DOHH2 (cell line): ENCODE data around the gene CRY1.

Experiments
- H3F3A ChIP-seq: fragments of 200-600 bp; sonication (generic), shearing (Covaris generic); 2 replicates; pipeline ENCODE4 v1.6.0; 2016; ENCODE audit warnings: antibody characterized with exemption, mild to moderate bottlenecking; ENCODE audit not compliant: control insufficient read depth, insufficient read depth
- H3K27ac ChIP-seq: fragments of 200-600 bp; sonication (generic); 2 replicates; pipeline ENCODE4 v1.5.1; 2014; ENCODE audit warnings: low read depth, mild to moderate bottlenecking, low read length, moderate library complexity
- H3K27me3 ChIP-seq: fragments of 200-600 bp; sonication (generic); 2 replicates; pipeline ENCODE4 v1.6.1; 2014; ENCODE audit warnings: mild to moderate bottlenecking, low read length, mixed read lengths; ENCODE audit not compliant: control insufficient read depth
- H3K36me3 ChIP-seq: fragments of 200-600 bp; sonication (generic); 2 replicates; pipeline ENCODE4 v1.6.1; 2014; ENCODE audit warnings: mild to moderate bottlenecking, low read length, moderate library complexity, mixed read lengths; ENCODE audit not compliant: control insufficient read depth
- H3K4me1 ChIP-seq: fragments of 200-600 bp; sonication (generic); 2 replicates; pipeline ENCODE4 v1.6.1; 2014; ENCODE audit warnings: mild to moderate bottlenecking, low read length, mixed read lengths; ENCODE audit not compliant: control insufficient read depth
- H3K4me2 ChIP-seq: fragments of 200-600 bp; sonication (generic); 2 replicates; pipeline ENCODE4 v1.6.0; 2014; ENCODE audit warnings: mild to moderate bottlenecking, low read length, moderate library complexity
- H3K4me3 ChIP-seq: fragments of 200-600 bp; sonication (generic); 2 replicates; pipeline ENCODE4 v1.5.1; 2014; ENCODE audit warnings: mild to moderate bottlenecking, low read length, mixed read lengths
- H3K79me2 ChIP-seq: fragments of 200-600 bp; sonication (generic); 2 replicates; pipeline ENCODE4 v1.6.1; 2014; ENCODE audit warnings: mild to moderate bottlenecking, low read length, mixed read lengths; ENCODE audit not compliant: control insufficient read depth
- H3K9me2 ChIP-seq: fragments of 200-600 bp; sonication (generic); replicated peaks from 2 replicates; pipeline ENCODE4 v1.6.1; 2014; ENCODE audit warnings: mild to moderate bottlenecking, low read length, mixed read lengths; ENCODE audit not compliant: control insufficient read depth
- H3K9me3 ChIP-seq: fragments of 200-600 bp; sonication (generic); 2 replicates; pipeline ENCODE4 v1.6.1; 2014; ENCODE audit warnings: antibody characterized with exemption, low read length, mixed read lengths; ENCODE audit not compliant: control insufficient read depth, insufficient read depth
- H4K20me1 ChIP-seq: fragments of 200-600 bp; sonication (generic); 2 replicates; pipeline ENCODE4 v1.6.0; 2014; ENCODE audit warnings: low read depth, mild to moderate bottlenecking, antibody characterized with exemption, low read length, moderate library complexity; ENCODE audit not compliant: control insufficient read depth, insufficient read depth
- EZH2phosphoT487 ChIP-seq: fragments of 200-600 bp; sonication (generic); IDR thresholded peaks from 2 replicates; pipeline ENCODE4 v1.6.1; 2017; ENCODE audit warnings: borderline replicate concordance, mild to moderate bottlenecking, antibody characterized with exemption, low read length, moderate library complexity, mixed read lengths
- TF ChIP-seq, protein P1 (sequence below): fragments of 200-600 bp; sonication (generic); IDR thresholded peaks from one replicate; pipeline ENCODE4 v1.5.1; 2014; ENCODE audit warnings: antibody characterized with exemption, mild to moderate bottlenecking, low read depth, low read length; ENCODE audit not compliant: poor library complexity, severe bottlenecking

CRY1 gene

DNA sequence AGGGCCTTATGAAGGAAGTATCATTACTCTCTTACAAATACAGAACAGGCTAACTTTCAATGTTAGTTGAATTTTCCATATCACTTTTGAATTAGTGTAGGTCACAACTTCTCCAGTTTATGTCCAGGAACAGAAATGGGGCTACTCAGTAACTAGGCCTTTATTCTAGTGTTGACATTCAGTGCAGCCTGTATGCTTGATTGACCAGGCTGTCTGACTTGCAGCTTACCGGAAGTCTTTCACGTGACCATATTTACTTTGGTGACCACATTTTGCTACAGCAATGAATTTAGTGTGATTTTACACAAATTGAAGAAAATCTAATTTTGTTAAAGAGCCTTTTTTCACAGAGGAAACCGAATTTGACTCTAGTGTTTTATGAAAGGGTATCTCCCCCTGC is 118.8 kb downstream of the CRY1 start:
- Histone ChIP-seq H3K4me1 (peaks cover 21% of the 10 kb centered on the region), H3K27ac (peak overlapping the region; percentile 48), H3F3A (no peaks in the 10 kb centered on the region), H3K27me3 (no peaks in the 10 kb centered on the region), H3K79me2 (peaks cover 9% of the 10 kb centered on the region; the same call in 1 of the 2 replicates), H3K4me2 (peak overlapping the region; percentile 70), H3K36me3 (peaks cover 34% of the 10 kb centered on the region), H4K20me1 (no peaks in the 10 kb centered on the region), H3K4me3 (peak overlapping the region; percentile 50), H3K9me3 (no peaks in the 10 kb centered on the region), H3K9me2 (no peaks in the 10 kb centered on the region)
- TF ChIP-seq, protein P1, sequence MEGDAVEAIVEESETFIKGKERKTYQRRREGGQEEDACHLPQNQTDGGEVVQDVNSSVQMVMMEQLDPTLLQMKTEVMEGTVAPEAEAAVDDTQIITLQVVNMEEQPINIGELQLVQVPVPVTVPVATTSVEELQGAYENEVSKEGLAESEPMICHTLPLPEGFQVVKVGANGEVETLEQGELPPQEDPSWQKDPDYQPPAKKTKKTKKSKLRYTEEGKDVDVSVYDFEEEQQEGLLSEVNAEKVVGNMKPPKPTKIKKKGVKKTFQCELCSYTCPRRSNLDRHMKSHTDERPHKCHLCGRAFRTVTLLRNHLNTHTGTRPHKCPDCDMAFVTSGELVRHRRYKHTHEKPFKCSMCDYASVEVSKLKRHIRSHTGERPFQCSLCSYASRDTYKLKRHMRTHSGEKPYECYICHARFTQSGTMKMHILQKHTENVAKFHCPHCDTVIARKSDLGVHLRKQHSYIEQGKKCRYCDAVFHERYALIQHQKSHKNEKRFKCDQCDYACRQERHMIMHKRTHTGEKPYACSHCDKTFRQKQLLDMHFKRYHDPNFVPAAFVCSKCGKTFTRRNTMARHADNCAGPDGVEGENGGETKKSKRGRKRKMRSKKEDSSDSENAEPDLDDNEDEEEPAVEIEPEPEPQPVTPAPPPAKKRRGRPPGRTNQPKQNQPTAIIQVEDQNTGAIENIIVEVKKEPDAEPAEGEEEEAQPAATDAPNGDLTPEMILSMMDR, result no peak
- no peak for TF ChIP-seq EZH2phosphoT487

DNA sequence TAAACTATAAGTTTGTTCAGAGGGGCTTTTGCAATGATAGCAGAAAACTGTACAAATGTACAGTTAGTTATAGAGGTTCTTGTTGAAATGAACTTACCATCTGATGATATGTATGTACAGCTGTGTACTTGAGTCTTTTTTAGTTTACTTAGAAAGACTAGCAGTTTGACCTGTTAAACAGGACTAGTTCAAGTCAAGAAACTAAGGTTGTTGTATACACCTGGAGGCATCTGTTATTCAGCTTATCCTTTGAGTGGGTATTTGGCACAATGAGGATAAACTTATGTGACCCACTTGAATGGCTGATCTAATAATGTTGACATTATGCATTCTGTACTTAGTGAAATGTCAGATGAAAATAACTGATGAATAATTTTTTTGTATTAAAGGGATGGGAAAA is 119.8 kb downstream of the CRY1 start:
- Histone ChIP-seq H3K27ac (no peak overlapping the region), H3K9me3 (no peaks in the 10 kb centered on the region), H3K4me3 (no peak overlapping the region), H3K9me2 (no peaks in the 10 kb centered on the region), H3K79me2 (peaks cover 9% of the 10 kb centered on the region; the same call in 1 of the 2 replicates), H3F3A (no peaks in the 10 kb centered on the region), H3K4me2 (no peak overlapping the region; the same call in 1 of the 2 replicates), H3K4me1 (peaks cover 21% of the 10 kb centered on the region), H3K27me3 (no peaks in the 10 kb centered on the region), H4K20me1 (no peaks in the 10 kb centered on the region), H3K36me3 (peaks cover 36% of the 10 kb centered on the region)
- TF ChIP-seq, protein P1, result no peak
- no peak for TF ChIP-seq EZH2phosphoT487

DNA sequence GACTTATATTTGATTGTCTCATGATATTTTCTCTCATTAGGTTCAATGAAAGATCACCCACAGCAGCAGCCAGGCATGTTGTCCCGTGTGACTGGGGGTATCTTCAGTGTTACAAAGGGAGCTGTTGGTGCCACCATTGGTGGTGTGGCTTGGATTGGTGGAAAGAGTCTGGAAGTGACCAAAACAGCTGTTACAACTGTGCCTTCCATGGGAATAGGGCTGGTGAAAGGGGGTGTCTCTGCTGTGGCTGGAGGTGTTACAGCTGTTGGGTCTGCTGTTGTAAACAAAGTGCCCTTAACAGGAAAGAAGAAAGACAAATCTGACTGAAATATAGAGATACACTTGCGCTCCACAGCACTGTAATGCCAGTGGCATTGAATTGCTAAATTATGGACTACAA is 122.3 kb downstream of the CRY1 start:
- TF ChIP-seq, protein P1, result no peak
- TF ChIP-seq EZH2phosphoT487, result no peak
- H3K9me3 ChIP-seq, result no peaks in the 10 kb centered on the region
- no peak overlapping the region for H3K4me3 ChIP-seq
- H3F3A ChIP-seq, result no peaks in the 10 kb centered on the region
- H3K36me3 ChIP-seq, result peaks cover 45% of the 10 kb centered on the region
- H3K27ac ChIP-seq, result no peak overlapping the region
- no peaks in the 10 kb centered on the region for H3K27me3 ChIP-seq
- no peak overlapping the region for H3K4me2 ChIP-seq
- H4K20me1 ChIP-seq, result no peaks in the 10 kb centered on the region
- no peaks in the 10 kb centered on the region for H3K9me2 ChIP-seq
- peaks cover 21% of the 10 kb centered on the region for H3K4me1 ChIP-seq
- H3K79me2 ChIP-seq, result peaks cover 9% of the 10 kb centered on the region; the same call in 1 of the 2 replicates
